SKM-1 (cell line): ENCODE measurements around the gene LIPJ.

Source experiments
- DNase-seq: peaks from one replicate; lab custom pipeline; 2025; ENCODE audit not compliant: unreplicated experiment; lab: John Stamatoyannopoulos, UW

LIPJ gene

GRCh38 chr10:88594482-88594881, 7.9 kb downstream of the LIPJ start:
- DNase-seq, result no peak

- peak; percentile 92 for DNase-seq
Observed at GRCh38 chr10:88598055-88598454, 11.5 kb downstream of the LIPJ start.

- DNase-seq, result no peak
Observed at GRCh38 chr10:88608052-88608732, 21.6 kb downstream of the LIPJ start.

GRCh38 chr10:88608780-88609179, 22.2 kb downstream of the LIPJ start:
- DNase-seq, result no peak

GRCh38 chr10:88616250-88616977, 29.9 kb downstream of the LIPJ start:
- no peak for DNase-seq

- DNase-seq, result no peak
Observed at GRCh38 chr10:88617772-88618300, 31.3 kb downstream of the LIPJ start.

- DNase-seq, result no peak
Observed at GRCh38 chr10:88618496-88618895, 31.9 kb downstream of the LIPJ start.

GRCh38 chr10:88620441-88620840, 33.9 kb downstream of the LIPJ start:
- no peak for DNase-seq

- DNase-seq, result no peak
Observed at GRCh38 chr10:88623835-88624234, 37.3 kb downstream of the LIPJ start.

GRCh38 chr10:88624840-88625239, 38.3 kb downstream of the LIPJ start:
- no peak for DNase-seq

GRCh38 chr10:88640186-88640585, 53.6 kb downstream of the LIPJ start:
- DNase-seq, result no peak

GRCh38 chr10:88642209-88642608, 55.6 kb downstream of the LIPJ start:
- no peak for DNase-seq

- DNase-seq, result peak; percentile 21
Observed at GRCh38 chr10:88642963-88643362, 56.4 kb downstream of the LIPJ start.

GRCh38 chr10:88647061-88647615, 60.6 kb downstream of the LIPJ start:
- DNase-seq, result no peak

GRCh38 chr10:88651101-88651551, 64.6 kb downstream of the LIPJ start:
- no peak for DNase-seq

- DNase-seq, result no peak
Observed at GRCh38 chr10:88652616-88653015, 66.1 kb downstream of the LIPJ start.
